Pancreas (tissue), 10 donors: Measurements from ENCODE around the gene CCDC148. TPM values are rescaled to one million over a fixed set of nuclear protein-coding genes. Genes with fewer than 3 reads are reported as not detected.

ENCODE experiments used
- ATAC-seq, 4 donors: fragments of 200-7000 bp; cut with Tn5 transposase; one replicate each; pipeline versions ENCODE4 v1.8.0 to v1.9.1; 2020; ENCODE audit warnings: mild to moderate bottlenecking in 4 of 4, moderate library complexity in 4 of 4
- DNase-seq, 6 donors: peaks; one replicate each; pipeline ENCODE4 v3.0.0-alpha.2; 2020
- FAIRE-seq: peaks from 2 replicates; lab custom pipeline; 2012; peaks lifted over from hg19 to GRCh38; lab: Jason Lieb, UNC
- H3K27ac ChIP-seq, 4 donors: fragments of 200-600 bp; sonication (generic); 1 replicate in 3 of 4; 2 replicates in 1 of 4; pipeline versions ENCODE4 v1.5.0 to v1.8.0; 2020
- H3K27me3 ChIP-seq, 4 donors: fragments of 200-600 bp; one replicate each; pipeline ENCODE4 v1.8.0; 2021
- H3K36me3 ChIP-seq, 3 donors: fragments of 200-600 bp; sonication (generic) in 1 of 3; one replicate each; pipeline versions ENCODE4 v1.5.0 to v1.8.0; 2020 to 2021
- H3K4me1 ChIP-seq, 3 donors: fragments of 200-600 bp; one replicate each; pipeline ENCODE4 v1.8.0; 2021
- H3K4me3 ChIP-seq, 4 donors: fragments of 200-600 bp; sonication (generic) in 2 of 4; one replicate each; pipeline versions ENCODE4 v1.5.0 to v1.8.0; 2020 to 2021
- H3K9me3 ChIP-seq, 4 donors: fragments of 200-600 bp; one replicate each; pipeline ENCODE4 v1.8.0; 2021
- CTCF ChIP-seq, 4 donors: fragments of 200-600 bp; sonication (generic) in 3 of 4; IDR thresholded peaks; one replicate each; pipeline versions ENCODE4 v1.5.0 to v1.8.0; 2021; ENCODE audit warnings: antibody characterized with exemption in 4 of 4
- WGBS, 2 donors: extraction: QIAGEN DNeasy Blood & Tissue Kit; methylation state at CpG; one replicate each; pipeline ENCODE4 v1.1.7; 2013; 5-methylcytosine and 5-hydroxymethylcytosine counted together
- intact Hi-C, 3 donors: fragments of 100-400 bp; cut with DNase I; formaldehyde crosslinking; loops; one replicate each; pipeline versions ENCODE4 v1.11.1 to v1.14.2; 2022
- polyA plus RNA-seq, 2 donors: library from polyadenylated mRNA; stranded (reverse); fragments of 200-250 nt; gene quantifications; one replicate each; pipeline ENCODE4 v1.2.3, GENCODE V29; 2013
- total RNA-seq, 6 donors: library from RNA; stranded (reverse); fragmentation: NEBNext Ultra II Directional in 4 of 6; extraction: Animal tissue kit (Norgen Biotek cat#: 25700) in 4 of 6; gene quantifications; one replicate each; pipeline versions ENCODE4 v1.2.1 to v1.2.4, GENCODE V29; 2021 to 2023
- donor health status: healthy with polysubstance abuse.
- donor health status: DM: no; HTN: no; CAD: no; lungs with moderate emphysema.
- donor health status: DM: no; HTN: no; CAD: no.
- donor health status: control.
- donor health status: control.
- donor health status: Bipolar disorder and iron deficiency.
- donor health status: DM: yes; HTN: yes; CAD: no.
- donor health status: DM: no; HTN: no; CAD: no.
- donor health status: DM: no; HTN: no; CAD: no.
- donor health status: DM: yes; HTN: yes; CAD: no.

CCDC148 gene
- total and polyA plus RNA-seq, 8 donors, result 0.38 to 1.5 (median 0.79) TPM

GRCh38 chr2:158184556-158185343 lies 271.8 kb downstream of the CCDC148 start:
- peak in 3 of 4 donors; percentile 14 to 48 (median 28) for ATAC-seq

GRCh38 chr2:158184001-158184400 lies 272.6 kb downstream of the CCDC148 start:
- DNase-seq (no peak), FAIRE-seq (no peak), ATAC-seq (no peak)
- Histone ChIP-seq H3K4me1 (no peaks in the 10 kb centered on the region), H3K4me3 (no peak overlapping the region), H3K27me3 (no peaks in the 10 kb centered on the region), H3K36me3 (no peaks in the 10 kb centered on the region), H3K9me3 (no peaks in the 10 kb centered on the region), H3K27ac (no peak overlapping the region)
- no peak for TF ChIP-seq CTCF (IDR thresholded peaks at IDR 0.05)
- intact Hi-C loops, result loop anchor here in 1 of 3 donors (10.0 kb wide), 1 partner anchor 561 kb away; no protein-coding TSS in a partner anchor
- 40 to 58% methylated on average over 1 of the region's 1 CpG for WGBS, 2 donors

More at GRCh38 chr2:158184556-158185343, 271.8 kb downstream of the CCDC148 start:
- TF ChIP-seq CTCF (IDR thresholded peaks at IDR 0.05), result no peak
- Histone ChIP-seq H3K27me3 (no peaks in the 10 kb centered on the region), H3K36me3 (no peaks in the 10 kb centered on the region), H3K4me1 (no peaks in the 10 kb centered on the region), H3K9me3 (no peaks in the 10 kb centered on the region), H3K4me3 (no peak overlapping the region), H3K27ac (no peak overlapping the region)
- DNase-seq (no peak), FAIRE-seq (no peak)
- intact Hi-C loops, result loop anchor here in 1 of 3 donors (10.0 kb wide), 1 partner anchor 560 kb away; no protein-coding TSS in a partner anchor
- 83 to 91% methylated on average over 3 of the region's 3 CpGs for WGBS, 2 donors

GRCh38 chr2:158182676-158183295 lies 273.8 kb downstream of the CCDC148 start:
- Histone ChIP-seq H3K4me3 (no peak overlapping the region), H3K27ac (no peak overlapping the region), H3K36me3 (no peaks in the 10 kb centered on the region), H3K27me3 (no peaks in the 10 kb centered on the region), H3K9me3 (no peaks in the 10 kb centered on the region), H3K4me1 (no peaks in the 10 kb centered on the region)
- intact Hi-C loops, result loop anchor here in 1 of 3 donors (10.0 kb wide), 1 partner anchor 562 kb away; no protein-coding TSS in a partner anchor
- no peak for DNase-seq
- 79 to 84% methylated on average over 3 of the region's 3 CpGs for WGBS, 2 donors
- no peak for TF ChIP-seq CTCF (IDR thresholded peaks at IDR 0.05)
- no peak for FAIRE-seq
- no peak for ATAC-seq

- intact Hi-C loops, result loop anchor here in 1 of 3 donors (10.0 kb wide), 1 partner anchor 564 kb away; no protein-coding TSS in a partner anchor
- 59 to 83% methylated on average over 2 of the region's 2 CpGs for WGBS, 2 donors
- ATAC-seq, result no peak
Observed at GRCh38 chr2:158181171-158181570, 275.4 kb downstream of the CCDC148 start.

More at GRCh38 chr2:158181171-158181570, 275.4 kb downstream of the CCDC148 start:
- Histone ChIP-seq H3K4me3 (no peak overlapping the region), H3K27ac (no peak overlapping the region), H3K4me1 (no peaks in the 10 kb centered on the region), H3K36me3 (no peaks in the 10 kb centered on the region), H3K27me3 (no peaks in the 10 kb centered on the region), H3K9me3 (no peaks in the 10 kb centered on the region)
- no peak for TF ChIP-seq CTCF (IDR thresholded peaks at IDR 0.05)
- FAIRE-seq, result no peak
- no peak for DNase-seq
